Heart left ventricle (tissue), 16 donors: ENCODE measurements around the gene PLRG1. TPM values are rescaled to one million over a fixed set of nuclear protein-coding genes. Genes with fewer than 3 reads are reported as not detected.

Source experiments
- ATAC-seq, 4 donors: fragments of 200-7000 bp; cut with Tn5 transposase; one replicate each; pipeline ENCODE4 v1.9.1; 2020 to 2022; ENCODE audit warnings: moderate library complexity in 4 of 4, mild to moderate bottlenecking in 3 of 4, moderate number of reproducible peaks in 1 of 4
- DNase-seq, 5 donors: peaks; one replicate each; pipeline ENCODE4 v3.0.0-alpha.2; 2020
- H3K27ac ChIP-seq, 12 donors: fragments of 200-600 bp; sonication (generic) in 4 of 12; one replicate each; pipeline versions ENCODE4 v1.5.0 to v1.8.0; 2016 to 2022; ENCODE audit warnings: mild to moderate bottlenecking in 2 of 12
- H3K27me3 ChIP-seq, 9 donors: fragments of 200-600 bp; sonication (generic) in 2 of 9; one replicate each; pipeline versions ENCODE4 v1.5.1 to v1.8.0; 2016 to 2022; ENCODE audit warnings: mild to moderate bottlenecking in 3 of 9
- H3K36me3 ChIP-seq, 9 donors: fragments of 200-600 bp; sonication (generic) in 2 of 9; one replicate each; pipeline versions ENCODE4 v1.5.0 to v1.8.0; 2018 to 2022; ENCODE audit warnings: mild to moderate bottlenecking in 2 of 9
- H3K4me1 ChIP-seq, 12 donors: fragments of 200-600 bp; sonication (generic) in 4 of 12; one replicate each; pipeline versions ENCODE4 v1.5.0 to v1.8.0; 2016 to 2022; ENCODE audit warnings: mild to moderate bottlenecking in 3 of 12
- H3K4me3 ChIP-seq, 12 donors: fragments of 200-600 bp; sonication (generic) in 4 of 12; one replicate each; pipeline versions ENCODE4 v1.5.0 to v1.8.0; 2017 to 2022; ENCODE audit warnings: mild to moderate bottlenecking in 9 of 12, moderate library complexity in 4 of 12
- H3K9me3 ChIP-seq, 12 donors: fragments of 200-600 bp; sonication (generic) in 4 of 12; one replicate each; pipeline versions ENCODE4 v1.5.0 to v1.8.0; 2016 to 2022; ENCODE audit warnings: mild to moderate bottlenecking in 1 of 12
- POLR2A ChIP-seq, 2 donors: fragments of 450-650 bp; IDR thresholded peaks; one replicate each; pipeline ENCODE4 v1.6.1; 2017; ENCODE audit warnings: antibody characterized with exemption in 2 of 2, mild to moderate bottlenecking in 2 of 2, moderate library complexity in 2 of 2
- WGBS, 4 donors: extraction: QIAGEN DNeasy Blood & Tissue Kit in 2 of 4; methylation state at CpG; one replicate each; pipeline versions ENCODE4 v1.1.5 to v1.1.7; 2013 to 2018; 5-methylcytosine and 5-hydroxymethylcytosine counted together
- intact Hi-C, 10 donors: fragments of 100-400 bp; cut with DNase I; formaldehyde crosslinking; loops; one replicate each; pipeline versions ENCODE4 v1.11.1 to v1.14.2; 2022
- polyA plus RNA-seq, 2 donors: library from polyadenylated mRNA; stranded (reverse); fragments of 200-250 nt; gene quantifications; one replicate each; pipeline ENCODE4 v1.2.3, GENCODE V29; 2013
- total RNA-seq, 9 donors: library from RNA; depleted of rRNA in 2 of 9; stranded (reverse); fragments of >200 nt in 2 of 9; fragmentation: NEBNext Ultra II Directional in 3 of 9; extraction: Animal tissue kit (Norgen Biotek cat#: 25700) in 3 of 9; gene quantifications; one replicate each; pipeline versions ENCODE4 v1.1.0 to v1.2.4, GENCODE V29; 2016 to 2023
- TF ChIP-seq, protein P1 (sequence below), 12 donors: fragments of 200-600 bp; sonication (generic) in 4 of 12; IDR thresholded peaks; one replicate each; pipeline versions ENCODE4 v1.5.0 to v1.8.0; 2018 to 2022; ENCODE audit warnings: antibody characterized with exemption in 12 of 12, mild to moderate bottlenecking in 5 of 12
- donor health status: ischemic (EF 13 %, LVEDD 7.1; RV severe dilation, severe dysfunction).
- donor health status: healthy with polysubstance abuse.
- donor health status: DM: no; HTN: yes; CAD: no.
- donor health status: DM: no; HTN: no; CAD: no.
- donor health status: ischemic (EF 25% LVEDD 6.9; RV normal size, moderate dysfunction).
- donor health status: ischemic (EF 25% LVEDD 5.7; RV mildly dilated, moderate dysfunction).
- donor health status: healthy.
- donor health status: DM: yes; HTN: yes; CAD: no.
- donor health status: ischemic (EF 35%, LVEDD 5.7; RV mildly dilated, moderate dysfunction).
- donor health status: nonischemic (EF 11% LVEDD 7.7; RV severe dilation, severe dysfunction).
- donor health status: DM: yes; HTN: yes; CAD: no.
- donor health status: PGD.
- donor health status: ischemic (EF 29% LVEDD 5.4; RV normal size, mild dysfunction).
- donor health status: nonischemic (EF 23%, LVEDD 6.1; RV moderate dilation, normal function).

Gene PLRG1
- total and polyA plus RNA-seq, 11 donors: 25.4 to 52.3 (median 40.5) TPM

DNA sequence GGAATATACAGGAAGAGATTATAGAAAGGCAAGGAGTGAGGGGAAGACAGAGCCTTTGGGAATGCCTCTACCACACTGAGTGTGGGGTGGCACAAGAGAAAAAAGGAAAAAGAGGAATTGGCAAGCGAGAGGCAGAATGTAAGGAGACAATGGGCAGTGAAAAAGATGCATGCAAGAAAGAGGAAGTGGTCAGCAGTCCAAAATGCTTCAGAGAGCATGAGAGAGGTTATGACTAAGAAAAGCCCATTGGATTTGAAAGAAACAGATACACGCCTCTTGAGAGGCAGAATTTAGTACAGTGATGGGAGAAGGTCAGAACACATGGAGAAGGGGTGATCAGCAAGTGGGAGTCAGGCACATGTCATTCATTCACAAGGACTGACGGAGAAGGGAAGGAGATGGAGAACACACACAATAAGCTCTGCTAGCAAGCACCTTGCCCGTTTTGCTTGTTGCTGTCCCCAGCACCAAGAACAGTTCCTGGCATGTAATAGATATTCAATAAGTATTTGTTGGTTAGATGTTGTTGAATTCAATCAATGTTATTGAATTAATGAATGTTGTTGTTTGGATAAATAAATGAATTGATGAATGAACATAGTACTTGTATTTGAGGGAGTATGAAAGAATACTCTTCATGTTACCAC lies 65.0 kb downstream of the PLRG1 start:
- no peaks in the 10 kb centered on the region for H3K9me3 ChIP-seq
- no peak overlapping the region for H3K4me3 ChIP-seq
- H3K27me3 ChIP-seq: peaks cover 7 to 37% (median 21%) of the 10 kb centered on the region in 9 donors
- TF ChIP-seq, protein P1, sequence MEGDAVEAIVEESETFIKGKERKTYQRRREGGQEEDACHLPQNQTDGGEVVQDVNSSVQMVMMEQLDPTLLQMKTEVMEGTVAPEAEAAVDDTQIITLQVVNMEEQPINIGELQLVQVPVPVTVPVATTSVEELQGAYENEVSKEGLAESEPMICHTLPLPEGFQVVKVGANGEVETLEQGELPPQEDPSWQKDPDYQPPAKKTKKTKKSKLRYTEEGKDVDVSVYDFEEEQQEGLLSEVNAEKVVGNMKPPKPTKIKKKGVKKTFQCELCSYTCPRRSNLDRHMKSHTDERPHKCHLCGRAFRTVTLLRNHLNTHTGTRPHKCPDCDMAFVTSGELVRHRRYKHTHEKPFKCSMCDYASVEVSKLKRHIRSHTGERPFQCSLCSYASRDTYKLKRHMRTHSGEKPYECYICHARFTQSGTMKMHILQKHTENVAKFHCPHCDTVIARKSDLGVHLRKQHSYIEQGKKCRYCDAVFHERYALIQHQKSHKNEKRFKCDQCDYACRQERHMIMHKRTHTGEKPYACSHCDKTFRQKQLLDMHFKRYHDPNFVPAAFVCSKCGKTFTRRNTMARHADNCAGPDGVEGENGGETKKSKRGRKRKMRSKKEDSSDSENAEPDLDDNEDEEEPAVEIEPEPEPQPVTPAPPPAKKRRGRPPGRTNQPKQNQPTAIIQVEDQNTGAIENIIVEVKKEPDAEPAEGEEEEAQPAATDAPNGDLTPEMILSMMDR (IDR thresholded peaks at IDR 0.05): no peak
- no peak for TF ChIP-seq POLR2A (IDR thresholded peaks at IDR 0.05)
- no peaks in the 10 kb centered on the region for H3K36me3 ChIP-seq
- DNase-seq (no peak), ATAC-seq (no peak)
- H3K27ac ChIP-seq: no peak overlapping the region
- 43 to 59% (median 52%) methylated on average over 4 of the region's 4 CpGs for WGBS, 4 donors
- intact Hi-C loops: no loop called here
- peaks cover 0 to 3% (median 0%) of the 10 kb centered on the region in 12 donors for H3K4me1 ChIP-seq

Other genes starting within 250 kb of the PLRG1 start
- under 1 TPM in 5 of 9 donors, not detected in 4; 0.10 to 0.49 (median 0.16) TPM for gene DCHS2, start 58.6 kb downstream of the PLRG1 start, total RNA-seq
- under 1 TPM in 1 of 2 donors, not detected in 1; under 0.01 TPM for gene DCHS2, start 58.6 kb downstream of the PLRG1 start, polyA plus RNA-seq
- 1 to 10 TPM in 1 of 9 donors, under 1 TPM in 1, not detected in 7; 0.25 to 1.6 TPM for gene FGB, start 12.6 kb upstream of the PLRG1 start, total RNA-seq
- gene FGB, start 12.6 kb upstream of the PLRG1 start, polyA plus RNA-seq: under 1 TPM in 1 of 2 donors, not detected in 1; 0.46 TPM
- under 1 TPM in 2 of 9 donors, not detected in 7; 0.25 to 0.77 TPM for gene FGA, start 40.3 kb upstream of the PLRG1 start, total RNA-seq
- under 1 TPM in 1 of 2 donors, not detected in 1; 0.32 TPM for gene FGA, start 40.3 kb upstream of the PLRG1 start, polyA plus RNA-seq
- 1 to 10 TPM in 1 of 9 donors, under 1 TPM in 1, not detected in 7; 0.35 to 1.0 TPM for gene FGG, start 62.3 kb upstream of the PLRG1 start, total RNA-seq
- gene FGG, start 62.3 kb upstream of the PLRG1 start, polyA plus RNA-seq: under 1 TPM in 1 of 2 donors, not detected in 1; 0.50 TPM
- gene LRAT, start 193.6 kb upstream of the PLRG1 start, total RNA-seq: under 1 TPM in 2 of 9 donors, not detected in 7; 0.33 to 0.86 TPM
- gene LRAT, start 193.6 kb upstream of the PLRG1 start, polyA plus RNA-seq: not detected
- gene RBM46, start 230.9 kb upstream of the PLRG1 start, total RNA-seq: under 1 TPM in 2 of 9 donors, not detected in 7; 0.23 to 0.36 TPM
- not detected for gene RBM46, start 230.9 kb upstream of the PLRG1 start, polyA plus RNA-seq